ENCODE measurements around the gene SLC9A9.

Gene SLC9A9

DNA sequence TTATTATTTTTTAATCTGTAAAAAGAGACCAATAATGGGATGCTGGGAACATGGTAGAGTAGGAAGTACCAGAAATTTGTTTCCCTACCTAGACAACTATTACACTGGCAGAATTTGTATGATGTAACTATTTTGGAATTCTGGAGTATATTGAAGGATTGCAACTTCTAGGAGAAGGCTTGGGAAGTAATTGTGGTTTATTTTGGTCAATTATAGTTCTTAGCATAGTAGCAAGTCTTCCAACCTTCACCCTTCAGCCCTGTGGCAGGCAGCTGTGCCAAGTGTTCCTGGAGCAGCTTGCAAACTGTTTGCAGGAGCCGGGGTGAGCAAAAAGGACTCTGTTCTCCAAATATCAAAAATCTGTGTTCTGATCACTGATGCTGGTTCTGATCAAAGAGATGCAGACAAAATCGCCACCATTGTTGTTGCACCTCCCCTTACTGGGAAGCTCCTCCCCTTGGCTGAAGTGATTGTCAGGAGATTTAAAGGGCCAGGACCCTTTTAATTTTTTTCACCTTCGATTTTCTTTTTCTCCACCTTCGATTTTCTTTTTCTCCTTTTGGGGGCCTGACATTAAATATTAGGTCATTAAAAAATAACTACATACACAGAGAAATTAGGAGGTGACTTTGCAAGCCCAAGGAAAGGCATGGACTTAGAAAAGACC lies 363.3 kb downstream of the SLC9A9 start:
- DNase-seq = no peak

DNA sequence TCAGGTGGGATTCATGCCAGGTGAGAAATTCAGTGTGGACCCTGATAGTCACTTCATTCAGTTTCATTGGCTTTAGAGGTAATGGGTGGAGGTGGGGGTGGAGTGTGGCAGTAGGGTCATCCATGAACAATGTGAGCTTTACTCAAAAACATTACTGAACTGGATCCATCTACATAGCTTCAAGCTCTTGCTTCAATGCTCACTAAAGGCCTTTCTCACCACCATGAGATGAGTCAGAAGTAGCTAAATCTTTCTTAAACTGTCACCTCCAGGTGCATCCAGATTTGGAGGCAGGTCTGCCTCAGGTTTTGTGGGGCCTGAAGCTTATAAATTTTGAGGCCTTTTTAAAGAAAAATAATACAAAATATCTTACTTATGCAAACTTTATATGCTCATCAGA lies 365.1 kb downstream of the SLC9A9 start:
- DNase-seq = no peak

DNA sequence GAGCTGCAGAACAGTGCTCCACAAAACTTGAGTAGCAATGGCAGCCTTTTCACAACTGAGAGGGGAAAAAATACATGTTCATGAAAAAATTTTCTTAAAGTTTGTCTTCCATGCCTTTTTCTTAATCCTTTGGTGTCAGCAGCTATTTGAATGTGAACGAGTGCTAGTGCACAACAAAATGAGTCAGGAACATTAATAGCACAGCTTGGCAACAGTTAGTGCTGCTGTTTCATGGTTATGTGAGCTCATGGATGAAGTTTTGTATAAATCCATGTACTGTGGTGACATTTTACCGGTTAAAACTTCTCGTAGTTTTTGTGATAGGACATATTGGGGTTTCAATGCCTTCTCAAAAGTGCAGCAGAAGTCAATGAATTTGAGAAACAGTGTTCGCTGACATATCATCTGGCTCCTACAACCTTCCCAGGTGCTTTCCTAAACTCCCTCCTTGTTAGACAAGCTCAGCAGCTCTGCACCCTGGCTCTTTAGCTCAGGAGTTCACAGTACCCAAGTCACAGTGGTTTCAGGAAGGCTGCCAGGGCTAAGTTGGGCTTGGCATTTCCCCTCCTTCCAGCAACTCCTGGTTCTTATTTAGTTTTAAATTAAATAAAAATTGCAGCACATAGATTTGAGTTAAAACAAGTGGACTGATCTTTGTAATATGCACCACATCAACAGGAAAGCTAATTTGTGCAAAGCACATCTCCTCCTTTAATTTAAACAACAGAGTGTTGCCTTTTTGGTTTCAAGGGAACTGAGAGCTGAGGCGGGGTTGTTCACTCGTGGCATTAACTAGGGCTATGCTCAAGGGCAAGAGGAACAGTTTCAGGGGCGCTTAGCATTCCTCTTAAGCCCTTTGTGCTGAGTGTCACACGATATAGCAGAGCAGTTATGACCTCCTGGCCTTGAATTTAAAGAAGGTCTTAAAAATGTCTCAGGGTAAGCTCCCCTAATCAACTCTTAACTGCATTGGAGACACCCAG lies 365.9 kb downstream of the SLC9A9 start:
- DNase-seq = no peak

DNA sequence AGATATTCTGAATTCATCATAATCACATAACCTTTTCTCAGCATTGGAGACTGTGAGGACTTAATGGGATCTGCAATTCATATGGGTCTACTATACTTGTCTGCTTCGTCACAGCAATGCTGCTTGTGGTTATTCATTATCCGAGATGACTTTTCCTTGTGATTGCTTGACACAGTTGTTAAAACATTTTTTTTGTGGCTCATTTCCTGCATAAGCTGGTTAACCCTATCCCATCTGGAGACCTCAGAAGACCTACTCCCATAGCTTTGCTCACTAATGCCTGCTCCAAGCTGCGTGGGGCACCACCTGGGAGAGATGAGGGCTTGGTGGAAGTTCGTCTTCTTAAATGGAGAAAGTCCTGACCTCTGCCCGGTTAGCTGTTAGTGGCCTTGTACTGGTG lies 367.9 kb downstream of the SLC9A9 start:
- no peak for DNase-seq

DNA sequence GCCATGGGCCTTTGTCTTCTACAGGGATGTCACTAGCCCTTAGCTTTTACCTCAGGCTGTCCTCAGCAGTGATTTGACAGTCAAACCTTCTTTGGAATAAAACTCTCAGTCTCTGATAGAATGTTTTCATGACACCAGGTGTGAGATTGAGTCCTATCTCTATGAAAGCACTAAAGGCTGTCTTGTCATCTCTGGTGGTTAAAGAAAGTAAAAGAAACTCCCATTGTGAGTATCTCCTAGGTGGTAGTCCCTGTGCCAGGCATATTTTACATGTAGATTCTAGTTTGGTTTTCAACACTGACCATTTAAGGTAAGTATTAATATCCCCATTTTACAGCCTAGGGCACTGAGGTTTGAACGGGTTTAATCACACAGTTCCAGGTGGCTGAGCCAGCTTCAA lies 368.5 kb downstream of the SLC9A9 start:
- DNase-seq = no peak

DNA sequence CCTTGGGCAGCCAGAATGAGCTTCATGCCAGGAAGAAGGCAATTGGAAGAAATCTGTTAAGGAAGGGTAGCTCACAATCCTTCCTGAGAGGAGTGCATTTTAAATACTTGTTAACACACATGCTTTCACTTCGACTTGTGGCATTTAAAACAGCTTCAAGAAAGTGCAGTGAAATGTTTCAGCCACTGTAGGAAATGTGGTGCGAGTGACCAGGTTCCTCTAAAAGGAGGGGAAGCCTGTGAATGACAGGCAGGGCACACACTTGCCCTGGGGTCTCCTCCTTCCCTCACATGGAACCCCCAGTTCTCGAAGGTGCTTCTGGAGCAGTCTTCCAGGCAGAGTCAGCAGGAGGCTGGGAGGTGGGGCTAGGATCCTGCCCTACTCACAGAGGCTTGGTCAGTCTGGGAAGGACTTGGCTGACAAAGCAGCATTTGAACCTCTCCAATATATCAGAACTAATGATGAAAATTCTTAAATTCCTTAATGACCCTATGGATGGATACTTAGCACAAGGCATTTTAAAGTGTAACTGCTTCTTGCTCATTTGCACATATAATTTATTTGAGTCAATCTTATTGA lies 370.1 kb downstream of the SLC9A9 start:
- DNase-seq = no peak

DNA sequence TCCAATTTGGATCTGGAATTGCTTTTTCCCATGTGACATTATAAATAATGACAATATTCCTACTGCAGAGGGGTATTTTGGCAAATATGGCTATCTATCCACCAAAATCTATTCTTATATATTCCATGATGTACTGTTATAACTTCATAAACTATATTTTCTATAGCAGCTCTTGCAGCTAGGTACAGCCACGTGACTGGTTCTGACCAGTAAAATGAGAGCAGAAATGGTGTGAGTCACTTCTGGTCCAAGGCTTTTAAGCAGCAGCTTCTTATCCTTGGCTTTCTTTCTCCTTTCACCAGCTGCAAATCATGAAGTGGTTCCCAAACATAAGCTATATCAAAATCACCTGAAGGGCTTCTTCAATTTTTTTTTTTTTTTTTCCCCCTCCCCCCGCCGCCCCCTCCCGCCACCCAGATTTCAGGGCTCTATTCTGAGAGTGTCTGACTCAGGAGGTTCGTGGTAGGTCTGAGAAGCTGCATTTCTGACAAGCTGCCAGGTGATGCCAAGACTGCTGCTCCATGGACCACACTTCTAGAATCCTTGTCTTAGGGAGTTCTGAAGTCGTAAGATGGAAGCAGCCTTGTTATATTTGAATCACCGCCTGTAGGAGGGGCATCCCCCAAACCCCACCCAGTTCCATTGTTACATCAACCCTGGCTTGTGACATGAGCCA lies 371.2 kb downstream of the SLC9A9 start:
- DNase-seq = no peak

DNA sequence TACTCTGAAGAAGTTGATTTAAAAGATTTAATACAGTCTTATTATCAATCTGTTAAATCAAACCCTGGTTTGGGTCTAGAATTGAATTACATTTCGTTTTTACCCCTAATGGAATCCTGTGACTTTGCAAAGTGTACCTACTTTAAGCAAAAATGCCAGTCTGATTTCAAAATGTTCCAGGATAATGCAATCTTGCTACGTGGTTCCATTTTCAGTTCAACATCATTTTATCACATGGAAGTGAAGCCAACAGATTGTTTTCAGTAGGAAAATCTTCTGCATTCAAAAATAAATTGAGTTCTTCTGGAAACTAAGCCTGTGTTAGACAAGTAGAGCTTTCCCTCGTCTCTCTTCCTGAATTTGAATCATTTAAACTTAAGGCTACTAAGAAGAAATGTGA lies 372.3 kb downstream of the SLC9A9 start:
- DNase-seq = no peak

DNA sequence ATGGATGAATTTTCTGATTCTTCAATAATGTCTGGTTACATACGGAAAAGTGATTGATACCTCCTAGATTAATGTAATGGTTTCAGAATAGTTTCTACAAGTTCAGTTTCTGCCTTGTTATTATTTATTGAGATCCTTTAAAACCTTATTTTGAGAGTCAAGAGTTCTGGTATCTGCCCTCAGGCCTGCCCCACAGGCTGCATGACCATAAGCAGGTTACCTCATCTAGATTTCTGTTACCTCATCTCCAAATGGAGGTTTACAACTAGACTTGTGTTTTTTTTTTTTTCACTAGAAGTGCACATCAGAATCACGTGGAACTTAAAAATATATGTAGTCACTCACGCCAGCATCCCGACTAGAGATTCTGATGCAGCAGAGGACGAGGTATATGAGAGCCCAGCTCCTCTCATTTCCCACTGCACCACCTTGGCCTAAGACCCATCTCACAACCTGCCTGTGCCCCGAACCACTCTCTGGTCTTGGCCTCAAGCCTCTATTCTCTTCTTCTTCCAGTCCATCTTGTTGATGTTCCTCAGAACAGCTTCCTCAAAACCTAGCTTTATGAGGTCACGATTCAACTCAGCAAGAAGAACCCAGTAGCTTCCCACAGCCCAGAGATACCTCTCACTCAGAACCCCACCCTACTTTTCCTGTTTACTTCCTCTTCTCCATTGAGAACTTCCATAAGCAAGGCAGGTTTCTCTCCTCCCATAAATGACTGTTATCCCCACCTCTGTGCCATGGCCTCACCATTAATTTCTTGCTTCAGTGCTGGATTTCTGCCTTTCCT lies 375.3 kb downstream of the SLC9A9 start:
- DNase-seq = no peak

DNA sequence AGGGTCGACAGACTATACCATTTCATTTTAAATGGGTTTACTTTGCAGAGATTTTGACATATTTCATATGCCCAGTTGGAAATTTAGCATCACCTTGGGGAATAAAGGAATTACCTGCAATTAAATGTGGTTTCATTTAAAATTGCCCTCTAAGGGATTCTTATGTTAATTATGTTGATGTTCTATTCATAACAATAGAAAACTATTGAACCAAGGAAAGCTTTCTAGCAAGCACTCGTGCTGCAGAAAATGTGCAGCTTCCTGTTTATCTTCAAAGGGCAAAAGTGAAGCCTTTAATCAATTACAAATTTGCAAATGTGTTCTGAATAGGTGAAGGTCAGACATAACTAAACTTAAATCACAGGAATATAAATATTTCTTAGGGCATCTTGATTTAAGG lies 376.6 kb downstream of the SLC9A9 start:
- no peak for DNase-seq

DNA sequence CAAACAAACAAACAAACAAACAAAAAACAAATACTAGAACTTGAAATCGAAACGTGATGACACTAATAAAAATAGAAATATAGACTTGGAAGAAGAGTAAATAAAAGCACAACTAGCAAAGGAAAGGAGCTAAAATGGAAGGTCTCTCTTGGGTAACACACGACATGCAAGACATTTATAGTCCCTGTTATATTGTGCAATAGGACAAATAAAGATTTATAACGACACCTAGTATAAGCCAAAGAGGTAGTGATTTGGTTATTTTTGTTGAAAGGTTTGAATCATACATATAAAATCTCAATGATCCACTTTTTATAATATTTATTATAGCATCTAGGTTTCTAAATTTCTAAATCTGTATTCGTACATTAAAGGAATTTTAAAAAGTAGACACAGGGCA lies 379.1 kb downstream of the SLC9A9 start:
- no peak for DNase-seq

DNA sequence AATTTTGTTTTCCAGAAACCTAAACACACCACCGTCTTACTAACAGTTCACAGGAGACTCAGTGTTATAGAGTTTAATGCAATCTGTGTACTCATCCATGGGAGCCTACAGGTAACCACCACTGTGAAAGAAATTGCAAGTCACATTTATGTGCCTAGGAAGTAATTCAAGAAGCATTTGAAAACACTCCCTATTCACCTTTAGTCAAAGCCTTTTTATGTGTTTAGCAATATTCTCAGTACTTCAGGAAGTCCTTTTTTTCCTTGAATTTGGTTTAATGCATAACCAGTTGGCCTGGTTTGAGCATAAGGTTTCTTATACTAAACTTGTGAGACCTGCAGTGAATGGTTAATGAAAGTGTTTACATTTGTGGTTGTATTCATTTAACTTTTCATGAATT lies 382.6 kb downstream of the SLC9A9 start:
- DNase-seq = no peak

DNA sequence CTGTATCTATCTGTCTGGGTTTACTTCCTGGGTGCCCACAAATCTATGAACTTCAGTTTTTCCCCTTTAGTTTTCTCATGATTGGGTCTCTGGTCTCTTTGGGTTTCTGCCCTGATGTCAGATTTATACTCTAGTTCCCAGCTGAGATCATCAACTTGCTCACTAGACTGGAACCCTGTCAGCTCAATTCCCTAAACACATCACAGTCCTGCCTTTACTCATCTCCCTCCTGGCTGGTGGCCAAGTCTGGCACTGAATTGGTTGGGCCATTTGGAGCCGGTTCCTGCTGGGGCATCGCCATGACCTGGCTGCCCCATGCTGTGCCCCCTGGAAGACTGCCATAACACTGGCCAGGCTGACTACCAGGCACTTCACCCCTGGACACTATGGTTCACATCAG lies 383.4 kb downstream of the SLC9A9 start:
- no peak for DNase-seq

DNA sequence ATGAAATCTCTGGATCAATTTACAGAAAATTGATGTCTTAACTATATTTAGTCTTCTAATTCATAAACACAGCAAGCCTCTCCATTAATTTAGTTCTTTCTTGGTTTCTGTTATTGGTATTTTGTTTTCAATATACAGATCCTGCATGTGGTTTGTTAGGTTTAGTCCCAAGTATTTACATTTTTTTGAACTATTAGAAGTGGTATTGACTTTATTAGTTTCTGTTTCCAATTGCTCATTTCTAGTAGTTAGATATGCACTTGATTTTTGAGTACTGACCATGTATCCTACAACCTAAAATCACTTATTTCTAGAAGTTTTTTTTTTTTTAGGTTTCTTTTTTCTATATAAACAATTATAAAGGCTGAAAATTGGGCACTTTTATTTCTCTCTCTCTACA lies 392.8 kb downstream of the SLC9A9 start:
- no peak for DNase-seq

DNA sequence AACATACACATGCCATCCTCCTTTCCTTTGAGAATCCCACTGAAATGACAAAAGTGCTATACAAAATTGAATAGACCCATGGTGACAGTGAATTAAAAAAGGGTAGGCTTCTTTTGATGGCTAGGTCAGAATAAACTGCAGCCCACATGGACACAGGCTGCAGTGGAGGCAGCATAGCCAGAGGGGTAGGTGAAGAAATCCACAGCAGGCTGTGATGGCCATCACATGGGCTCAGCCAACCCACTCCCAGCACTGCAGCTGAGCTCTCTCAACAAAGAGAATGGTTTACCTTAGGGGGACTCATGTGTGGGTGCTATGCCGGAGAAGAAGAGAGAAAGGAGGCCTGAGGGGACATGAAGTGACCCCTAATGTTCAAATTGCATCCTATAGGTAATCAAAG lies 397.6 kb downstream of the SLC9A9 start:
- no peak for DNase-seq

DNA sequence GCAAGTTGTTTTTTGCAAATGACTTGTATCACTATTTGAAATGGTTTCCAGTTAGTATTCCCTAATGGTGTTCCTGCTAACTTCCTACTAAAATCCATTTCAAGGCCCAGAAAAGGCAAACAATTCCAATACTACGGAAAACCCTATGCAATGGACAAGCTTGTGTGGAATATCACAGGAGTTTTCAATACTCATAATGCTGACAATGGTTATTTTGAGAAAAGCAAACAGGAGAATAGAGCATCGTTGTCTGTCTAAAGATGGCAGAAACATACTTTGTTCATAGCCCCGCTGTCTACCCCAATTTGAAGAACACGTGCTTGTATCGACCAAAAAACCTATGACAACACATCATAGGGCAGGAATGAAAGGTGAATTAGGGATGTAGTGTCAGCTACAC lies 400.8 kb downstream of the SLC9A9 start:
- DNase-seq = no peak

DNA sequence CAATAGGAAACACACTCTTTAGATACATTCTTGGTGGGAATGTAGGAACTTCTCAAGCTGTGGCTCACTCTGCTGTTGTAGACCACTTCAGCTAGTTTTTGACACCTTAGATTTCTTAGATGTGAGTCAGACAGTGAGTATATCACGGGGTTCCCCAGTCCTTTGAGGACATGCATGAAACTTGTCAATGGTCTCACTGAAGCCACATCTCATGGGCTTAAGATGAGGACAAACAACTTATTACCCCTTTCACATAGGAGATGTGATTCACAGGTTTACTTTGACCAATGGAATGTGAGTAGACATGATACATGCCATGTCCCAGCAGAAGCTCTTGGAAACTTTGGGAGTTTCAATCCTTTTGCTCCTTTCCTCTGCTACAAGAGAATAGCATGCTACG lies 403.1 kb downstream of the SLC9A9 start:
- no peak for DNase-seq

DNA sequence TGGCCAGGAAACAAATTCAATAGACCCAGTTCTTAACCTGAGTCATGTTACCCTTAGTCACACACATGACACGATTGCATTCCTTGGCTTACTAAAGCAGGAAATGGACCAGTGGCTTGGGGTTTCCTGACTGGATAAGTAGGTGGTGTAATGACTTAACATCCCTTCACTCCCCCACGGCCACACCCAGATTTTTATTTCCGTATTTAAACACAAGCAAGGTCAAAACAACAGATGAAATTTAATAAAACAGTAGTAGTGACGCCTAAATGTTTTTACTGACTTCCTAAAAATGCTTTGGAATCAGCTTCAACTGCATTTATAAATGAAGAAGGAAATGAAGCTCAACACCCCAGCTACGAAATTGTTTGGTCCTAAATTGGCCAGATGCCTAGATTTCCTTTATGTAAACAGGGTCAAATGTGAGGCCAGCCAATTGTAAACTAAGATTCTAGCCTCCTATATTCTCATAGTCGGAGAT lies 404.4 kb downstream of the SLC9A9 start:
- DNase-seq = peak; percentile 56

DNA sequence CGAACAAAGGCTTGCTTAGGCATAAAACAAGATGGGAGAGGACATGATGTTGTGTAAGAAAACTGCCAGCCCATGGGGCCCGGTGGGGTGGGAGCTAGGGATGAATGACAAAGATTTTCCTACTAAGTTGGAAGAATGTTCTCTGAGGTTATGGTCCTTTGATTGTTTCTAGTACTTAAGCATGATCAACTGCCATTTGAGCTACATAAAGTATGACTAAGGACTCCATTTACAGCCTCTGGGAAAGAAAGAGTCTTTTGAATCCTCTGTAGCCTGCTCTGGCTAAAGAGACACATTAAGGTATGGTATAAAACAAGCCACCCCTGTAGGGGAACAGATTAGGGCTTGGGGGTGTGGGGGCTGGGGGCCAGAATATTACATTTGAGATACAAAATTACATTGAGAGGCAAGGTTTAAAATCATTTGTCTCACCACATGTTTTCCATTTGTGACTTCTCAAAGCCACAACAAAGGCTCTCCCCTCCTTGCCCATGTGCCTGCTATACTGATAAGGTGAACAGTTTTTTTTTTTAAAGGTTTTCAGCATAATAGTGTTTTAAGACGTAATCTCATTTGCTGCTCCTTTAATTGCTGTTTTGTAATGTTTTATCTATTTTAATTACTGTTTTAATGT lies 405.3 kb downstream of the SLC9A9 start:
- no peak for DNase-seq

DNA sequence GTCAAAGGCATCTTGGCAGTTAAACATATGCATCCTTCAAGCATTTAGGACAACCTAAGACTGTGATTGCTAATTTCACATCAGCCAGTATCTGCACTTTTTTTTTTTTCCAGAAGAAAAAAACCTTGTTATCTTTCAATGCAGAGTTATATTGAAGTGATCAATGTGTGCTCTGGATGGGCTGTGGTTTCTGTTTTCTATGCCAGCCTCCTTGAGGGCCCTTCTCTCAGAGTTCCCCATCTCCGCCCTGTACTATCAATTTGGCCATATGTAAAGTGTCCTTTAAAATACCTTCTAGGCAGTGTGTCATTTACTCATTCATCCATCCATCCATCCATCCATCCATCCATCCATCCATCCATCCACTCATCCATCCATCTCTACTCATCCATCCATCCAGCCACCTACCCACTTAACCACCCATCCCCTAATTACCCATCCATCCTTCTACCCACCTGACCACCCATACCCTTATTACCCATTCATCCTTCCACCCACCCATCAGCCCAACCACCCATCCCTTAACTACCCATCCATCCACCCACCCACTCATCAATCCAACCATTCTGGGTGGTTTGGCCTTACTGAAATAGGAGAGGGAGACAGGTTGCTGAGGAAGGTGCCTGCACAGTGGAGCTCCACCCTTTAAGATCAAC lies 406.6 kb downstream of the SLC9A9 start:
- DNase-seq = no peak

DNA sequence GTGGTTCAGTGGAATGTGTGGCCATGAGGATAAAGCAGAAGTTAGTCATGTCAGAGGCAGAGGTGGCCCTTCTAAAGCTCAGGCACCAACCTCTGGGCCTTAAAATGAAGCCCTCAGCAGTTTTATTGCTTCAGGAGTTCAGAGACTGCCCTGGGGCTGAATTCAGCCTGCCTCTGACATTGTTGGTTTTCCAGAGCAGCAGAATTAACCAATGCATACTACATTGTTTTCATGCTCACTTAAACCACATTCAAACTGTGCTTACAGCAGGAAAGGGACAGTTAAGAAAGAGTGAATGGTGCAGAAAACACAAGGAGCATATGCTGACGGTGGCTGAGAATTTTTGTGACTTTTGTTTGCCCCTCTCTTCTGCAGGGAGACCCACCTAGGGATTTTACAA lies 408.5 kb downstream of the SLC9A9 start:
- DNase-seq = no peak
